ENCODE data around the gene SLC35D1. TPM values are rescaled to one million over a fixed set of nuclear protein-coding genes. Genes with fewer than 3 reads are reported as not detected.

The SLC35D1 gene
- total and polyA plus RNA-seq, 2 of the 8 experiments (the other 6 are each of a cell fraction or from before 2014, with no cell fraction given), result 1.2 to 2.7 TPM

DNA sequence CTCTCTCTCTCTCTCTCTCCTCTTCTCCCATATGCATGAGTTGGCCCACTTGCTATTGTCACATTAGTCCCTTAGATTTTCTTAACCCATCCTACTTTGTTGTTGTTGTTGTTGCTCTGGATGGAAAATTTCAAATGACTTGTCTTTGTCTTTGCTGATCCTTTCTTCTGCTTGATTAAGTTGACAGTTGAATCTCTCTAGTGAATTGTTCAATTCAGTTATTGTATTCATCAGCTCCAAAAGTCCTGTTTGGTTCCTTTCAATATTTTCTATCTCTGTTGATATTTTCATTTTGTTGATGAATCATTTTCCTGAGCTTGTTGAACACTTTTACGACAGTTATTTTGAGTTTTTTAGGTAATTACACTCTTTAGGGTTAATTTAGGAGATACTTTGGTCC lies 18.8 kb upstream of the SLC35D1 start:
- H4K20me1 ChIP-seq (replicated peaks in 1 of 2; ENCODE audit: control insufficient read depth in 1 of 2, insufficient read depth in 2 of 2, low read length in 2 of 2), result no peaks in the 10 kb centered on the region
- no peaks in the 10 kb centered on the region for H3K4me1 ChIP-seq (replicated peaks in 1 of 4; ENCODE audit: control insufficient read depth in 3 of 4, insufficient read depth in 4 of 4, low read length in 3 of 4)
- H2AFZ ChIP-seq (ENCODE audit: low read length), result no peak overlapping the region
- FAIRE-seq (no peak), DNase-seq (ENCODE audit: low read depth in 1 of 2, low spot score in 2 of 2) (no peak)
- H2AK5ac ChIP-seq (ENCODE audit: low read depth, low read length), result no peak overlapping the region
- no peak overlapping the region for H3K4me2 ChIP-seq (ENCODE audit: insufficient read depth in 1 of 2, low read depth in 2 of 2, low read length in 2 of 2)
- H3K4me3 ChIP-seq (ENCODE audit: extremely low read depth in 1 of 4, insufficient read depth in 2 of 4, low read depth in 3 of 4, low read length in 4 of 4), result no peak overlapping the region
- H3K18ac ChIP-seq (ENCODE audit: extremely low read depth, low read length), result no peak overlapping the region
- H2BK5ac ChIP-seq (ENCODE audit: low read depth, low read length), result no peak overlapping the region
- no peaks in the 10 kb centered on the region for H3K36me3 ChIP-seq (ENCODE audit: control insufficient read depth in 2 of 4, insufficient read depth in 4 of 4, low read length in 3 of 4)
- no peak overlapping the region for H3K27ac ChIP-seq (ENCODE audit: low read depth, low read length)
- no peaks in the 10 kb centered on the region for H3K23me2 ChIP-seq (ENCODE audit: low read depth, low read length)
- no peak overlapping the region for H3K14ac ChIP-seq (ENCODE audit: insufficient read length)
- H2BK15ac ChIP-seq (ENCODE audit: low read length), result no peak overlapping the region
- no peak overlapping the region for H4K8ac ChIP-seq (ENCODE audit: extremely low read depth, insufficient read depth, low read length)
- ChIA-PET POLR2A (ENCODE audit: partially characterized antibody) (interaction anchor here (1.3 kb wide), 1 partner anchor 13 kb away, joined by 3 read pairs; no protein-coding TSS in a partner anchor), CTCF (ENCODE audit: partially characterized antibody) (interaction anchor here (1.4 to 1.7 kb wide), 3 partner anchors 81 to 140 kb away, joined by 3 to 6 read pairs (median 3); no protein-coding TSS in a partner anchor)
- no peak overlapping the region for H4K91ac ChIP-seq (replicated peaks; ENCODE audit: insufficient read length, low read length)
- no peak overlapping the region for H4K5ac ChIP-seq (ENCODE audit: insufficient read length, low read depth, low read length)
- no peak overlapping the region for H2BK120ac ChIP-seq (replicated peaks; ENCODE audit: low read depth, low read length)
- H2BK12ac ChIP-seq (ENCODE audit: low read depth, low read length), result no peak overlapping the region
- no peak overlapping the region for H3K23ac ChIP-seq (ENCODE audit: insufficient read length)
- no peaks in the 10 kb centered on the region for H3K79me1 ChIP-seq (ENCODE audit: low read depth, low read length)
- no peaks in the 10 kb centered on the region for H3K79me2 ChIP-seq (ENCODE audit: control insufficient read depth in 1 of 2, insufficient read depth in 2 of 2, low read length in 2 of 2)
- no peak overlapping the region for H2BK20ac ChIP-seq (ENCODE audit: low read length)
- peaks cover 5 to 7% of the 10 kb centered on the region in 2 experiments; a peak in 3 of 4 replicates for H3K9me3 ChIP-seq (ENCODE audit: insufficient read depth in 2 of 2, low read depth in 1 of 2, low read length in 1 of 2)
- TF ChIP-seq TCF12 (IDR thresholded peaks at IDR 0.05; ENCODE audit: low read depth, low read length), result no peak
- TF ChIP-seq SP4 (IDR thresholded peaks at IDR 0.05; ENCODE audit: low read length), result no peak
- no peak for TF ChIP-seq RFX5 (IDR thresholded peaks at IDR 0.05; ENCODE audit: borderline replicate concordance, low read depth, low read length)
- TF ChIP-seq TAF7 (optimal IDR thresholded peaks at IDR 0.05; ENCODE audit: borderline replicate concordance, low read depth, low read length), result no peak
- no peak for TF ChIP-seq CBX5 (IDR thresholded peaks at IDR 0.05; ENCODE audit: low read depth, low read length)
- no peak for TF ChIP-seq CTBP2 (IDR thresholded peaks at IDR 0.05; ENCODE audit: borderline replicate concordance, insufficient read depth, insufficient read length, low read length)
- no peak for TF ChIP-seq SRF (IDR thresholded peaks at IDR 0.05; ENCODE audit: low read depth, low read length)
- TF ChIP-seq PHF8 (conservative IDR thresholded peaks at IDR 0.05; ENCODE audit: low read depth, low read length), result no peak
- TF ChIP-seq KDM4A (IDR thresholded peaks at IDR 0.05; ENCODE audit: low read depth, low read length, severe bottlenecking), result no peak
- TF ChIP-seq SUZ12 (IDR thresholded peaks at IDR 0.05; ENCODE audit: low read length), result no peak
- no peak for TF ChIP-seq HDAC6 (IDR thresholded peaks at IDR 0.05; ENCODE audit: low read depth, low read length)
- TF ChIP-seq RNF2 (IDR thresholded peaks at IDR 0.05; ENCODE audit: borderline replicate concordance, low read depth, low read length, missing control alignments, poor library complexity, severe bottlenecking), result no peak
- TF ChIP-seq TBP (IDR thresholded peaks at IDR 0.05; ENCODE audit: low read depth, low read length), result no peak
- no peak overlapping the region for H3K56ac ChIP-seq (replicated peaks; ENCODE audit: insufficient read length, low read depth, low read length)
- 81% methylated on average over 1 of the region's 1 CpG; no CpG with 5 or more reads in 1 of the 2 experiments for WGBS, 2 experiments (ENCODE audit: extremely low coverage in 1 of 2, insufficient coverage in 1 of 2, insufficient read length in 1 of 2, insufficient replicate concordance in 2 of 2, low coverage in 1 of 2, low lambda C conversion rate in 2 of 2, missing lambda C conversion rate in 1 of 2)
- H3K27me3 ChIP-seq (replicated peaks in 1 of 4; ENCODE audit: control insufficient read depth in 3 of 4, extremely low read depth in 1 of 4, insufficient read depth in 3 of 4, low read length in 3 of 4), result no peaks in the 10 kb centered on the region
- H3K9ac ChIP-seq (replicated peaks in 1 of 4; ENCODE audit: extremely low read depth in 1 of 4, low read depth in 3 of 4, low read length in 3 of 4), result no peak overlapping the region
- no peak overlapping the region for H3K4ac ChIP-seq (replicated peaks; ENCODE audit: insufficient read length, low read depth, low read length)
